GM21526 (cell line): ENCODE results near the gene KIRREL3.

Source experiments
- ATAC-seq: cut with Tn5 transposase; IDR thresholded peaks from one replicate; pipeline ENCODE4 v1.9.1; 2021; ENCODE audit warnings: moderate library complexity; ENCODE audit not compliant: unreplicated experiment, low FRiP score

The KIRREL3 gene

DNA sequence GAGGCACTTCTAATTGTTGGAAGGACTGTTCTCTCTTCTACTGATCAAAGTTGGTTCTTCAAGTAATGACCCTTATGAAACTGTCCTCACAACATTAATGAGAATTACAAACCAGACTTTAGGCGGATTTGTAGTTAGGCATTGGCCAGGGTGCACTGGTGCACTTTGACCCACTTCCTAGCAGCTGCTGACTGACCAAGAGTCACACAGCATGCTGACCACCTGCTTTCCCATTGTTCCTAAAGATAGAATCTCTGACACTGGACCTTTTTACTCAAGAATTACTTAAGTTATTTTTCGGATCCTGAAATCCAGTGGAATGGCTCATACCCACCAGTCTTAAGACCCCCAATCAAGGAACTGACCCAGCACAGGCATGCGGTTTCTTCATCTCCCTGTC, 381.1 kb downstream of the KIRREL3 start:
- no peak for ATAC-seq

DNA sequence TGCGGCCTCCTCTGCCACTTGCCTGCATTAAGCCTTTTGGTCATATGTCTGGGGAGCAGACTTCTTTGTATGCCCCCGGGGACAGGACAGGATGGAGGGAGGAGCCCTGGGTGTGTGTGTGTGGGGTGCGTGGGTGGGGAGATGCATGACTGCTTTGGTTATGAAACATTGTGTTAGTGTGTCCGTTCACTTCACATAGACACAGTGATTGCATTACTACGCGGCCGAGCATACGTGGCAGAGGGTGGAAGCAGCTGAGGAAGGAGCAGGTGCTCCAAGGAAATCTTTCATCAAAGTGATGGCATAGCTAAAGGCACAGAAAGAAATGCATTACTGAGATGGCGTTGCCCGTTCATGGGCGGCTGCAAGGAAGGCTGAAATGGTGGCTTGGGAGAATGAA, 384.7 kb downstream of the KIRREL3 start:
- ATAC-seq, result no peak

DNA sequence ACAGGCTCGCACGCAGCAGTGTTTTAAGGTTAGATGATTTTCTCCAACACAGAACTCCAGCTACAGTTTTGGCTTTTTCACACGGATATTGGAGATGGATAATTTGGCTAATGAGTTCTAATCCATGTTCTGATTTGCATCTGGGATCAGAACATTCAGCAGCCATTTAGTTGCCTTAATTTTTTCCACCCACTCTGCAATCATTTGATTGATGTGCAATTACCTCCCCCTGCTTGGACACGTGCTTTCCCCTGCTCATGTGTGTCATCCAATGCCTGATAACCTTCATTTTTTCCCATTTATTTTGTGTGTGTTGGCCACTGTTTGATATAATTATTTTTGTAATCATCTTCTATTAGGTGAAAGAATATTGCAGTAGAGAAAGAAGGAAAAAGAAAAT, 387.3 kb downstream of the KIRREL3 start:
- no peak for ATAC-seq

DNA sequence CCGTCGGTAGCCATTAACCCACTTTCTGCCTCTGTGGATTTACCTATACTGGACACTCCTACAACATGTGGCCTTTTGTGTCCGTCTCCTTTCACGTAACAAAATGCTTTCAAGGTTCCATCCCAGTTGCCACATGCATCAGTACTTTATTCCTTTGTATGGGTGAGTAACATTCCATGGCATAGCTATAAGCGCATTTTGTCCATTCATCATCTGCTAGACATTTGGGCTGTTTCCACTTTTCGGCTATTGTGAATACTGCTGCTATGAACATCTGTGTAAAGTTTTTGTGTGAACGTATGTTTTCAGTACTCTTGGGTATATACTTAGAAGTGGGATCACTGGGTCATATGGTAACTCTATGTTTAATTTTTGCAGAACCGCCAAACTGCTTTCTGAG, 387.9 kb downstream of the KIRREL3 start:
- no peak for ATAC-seq

DNA sequence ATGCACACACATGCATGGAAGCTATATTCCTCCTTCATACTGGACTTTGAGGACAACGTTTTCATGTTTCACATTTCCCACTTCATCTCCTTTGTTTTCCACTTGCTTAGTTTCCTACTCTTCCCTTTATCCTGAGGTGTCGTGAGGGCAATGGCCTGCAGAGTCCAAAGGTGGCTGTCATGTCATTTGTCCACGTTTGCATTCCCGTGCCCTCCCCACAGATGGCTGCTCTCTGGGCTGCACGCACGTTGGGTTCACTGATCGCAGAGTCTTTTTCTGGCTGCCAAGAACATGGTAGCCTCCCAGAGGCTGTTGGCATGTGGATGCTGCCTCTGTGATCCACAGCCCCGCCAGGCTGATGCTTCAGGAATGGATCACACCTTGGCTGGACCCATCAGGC, 389.1 kb downstream of the KIRREL3 start:
- no peak for ATAC-seq

DNA sequence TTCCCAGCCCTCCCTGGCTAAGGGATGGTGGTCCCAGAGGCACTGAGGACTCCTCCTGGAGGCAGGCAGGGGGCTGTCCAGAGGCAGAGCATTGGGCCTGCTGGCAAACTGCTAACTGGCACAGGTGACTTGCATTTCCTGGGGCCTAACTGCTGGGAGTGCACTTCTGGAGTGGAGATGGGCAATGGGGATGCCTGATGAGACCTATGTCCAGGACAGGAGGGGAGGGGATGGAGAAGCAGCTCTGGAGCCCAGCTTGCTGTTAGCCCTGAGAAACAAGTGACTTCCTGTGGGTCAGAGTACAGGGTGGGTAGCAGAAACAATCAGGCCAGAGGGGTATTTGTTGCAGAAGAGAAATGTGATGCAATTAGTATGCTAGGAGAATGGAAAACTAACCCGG, 391.9 kb downstream of the KIRREL3 start:
- ATAC-seq, result no peak

DNA sequence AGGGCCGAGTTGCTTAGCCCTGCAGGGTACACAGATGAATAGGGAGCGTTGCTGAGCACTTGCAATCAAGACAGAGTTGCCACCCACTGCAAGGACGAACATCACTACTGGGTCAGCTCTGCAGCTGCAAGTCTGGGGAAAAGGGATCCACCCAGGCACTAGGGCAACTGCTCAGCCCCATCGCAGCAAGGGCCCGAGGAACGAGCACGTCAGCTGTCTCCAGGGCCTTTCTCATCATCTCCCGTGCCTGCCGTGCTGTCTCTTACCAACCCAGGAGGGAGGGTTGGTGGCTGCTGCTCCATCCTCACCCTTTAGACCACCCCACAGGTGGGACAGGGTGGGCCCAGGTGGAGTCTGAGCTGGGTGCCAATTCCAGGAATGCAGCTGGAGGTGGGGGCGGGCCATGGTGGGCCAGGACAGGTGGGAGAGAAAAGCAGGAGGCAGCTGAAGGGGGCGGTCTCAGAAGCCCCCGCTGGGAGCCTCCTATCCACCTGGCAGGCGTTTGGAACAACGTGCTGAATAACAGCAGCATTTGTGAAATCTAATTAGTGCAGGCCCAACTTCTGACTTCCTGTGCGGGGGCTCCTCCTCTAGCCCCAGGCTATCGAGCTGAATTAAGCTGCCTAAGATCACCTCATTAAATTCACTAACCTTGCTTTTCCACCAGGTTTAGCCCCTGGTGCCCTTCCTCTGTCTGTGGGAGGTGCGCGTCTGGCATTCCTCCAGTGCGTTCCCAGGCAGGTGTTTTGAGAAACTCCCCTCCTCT, 392.6 kb downstream of the KIRREL3 start:
- no peak for ATAC-seq

DNA sequence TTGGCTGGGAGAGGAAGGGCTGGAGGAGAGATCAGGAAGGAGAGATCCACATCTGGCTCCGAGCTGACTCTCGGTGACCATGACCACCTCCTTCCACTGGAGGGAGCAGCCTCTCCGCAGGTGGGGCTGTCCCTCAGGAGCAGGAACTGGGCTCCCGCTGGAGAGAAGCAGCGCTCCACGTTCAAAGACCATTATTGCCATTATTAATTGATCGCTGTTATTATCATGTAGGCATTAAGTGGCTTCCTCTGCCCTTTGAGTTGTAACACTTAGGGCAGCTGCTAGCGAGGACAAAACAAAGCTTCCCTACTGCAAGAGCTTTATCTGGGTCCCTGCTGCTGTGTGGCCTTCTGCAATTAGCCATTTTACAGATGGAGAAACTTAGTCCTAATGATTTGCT, 393.2 kb downstream of the KIRREL3 start:
- ATAC-seq, result peak; percentile 67

DNA sequence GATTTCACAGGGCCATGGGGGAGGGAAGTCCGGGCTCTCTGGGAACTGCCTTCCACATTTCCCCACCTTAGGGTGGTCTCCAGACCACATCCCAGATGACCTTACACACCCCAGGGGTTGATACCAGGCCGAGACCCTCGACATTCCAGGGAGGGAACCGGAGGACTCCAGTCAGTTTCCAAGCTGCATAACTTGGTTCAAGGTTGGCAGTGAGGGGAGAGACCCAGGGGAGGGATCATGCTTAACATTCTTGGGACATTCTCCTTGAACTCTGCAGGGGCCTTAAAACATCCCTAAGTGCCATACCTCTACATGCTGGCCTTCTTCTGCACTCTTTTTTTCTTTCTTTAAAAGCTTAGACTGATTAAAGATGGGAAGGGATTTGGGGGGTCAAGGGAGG, 394.1 kb downstream of the KIRREL3 start:
- no peak for ATAC-seq

DNA sequence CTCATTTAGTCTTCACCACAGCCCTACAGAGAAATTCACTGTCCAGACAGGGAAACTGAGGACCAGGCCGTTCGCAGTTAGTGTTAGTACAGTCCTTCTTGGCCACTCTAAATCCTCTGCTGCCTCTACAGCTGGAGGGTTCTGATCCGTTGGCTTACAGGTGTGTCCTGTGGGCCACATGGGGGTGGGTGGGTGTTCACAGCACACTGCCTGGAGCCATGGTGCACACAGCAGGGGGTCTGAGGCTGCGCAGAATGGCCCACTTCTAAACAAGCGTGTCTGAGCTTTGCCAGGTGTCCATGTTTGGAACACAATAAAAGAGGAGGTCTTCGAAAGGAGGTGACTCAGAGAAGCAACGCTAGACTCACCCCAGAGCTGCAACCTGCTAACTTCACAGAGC, 396.1 kb downstream of the KIRREL3 start:
- ATAC-seq, result no peak

DNA sequence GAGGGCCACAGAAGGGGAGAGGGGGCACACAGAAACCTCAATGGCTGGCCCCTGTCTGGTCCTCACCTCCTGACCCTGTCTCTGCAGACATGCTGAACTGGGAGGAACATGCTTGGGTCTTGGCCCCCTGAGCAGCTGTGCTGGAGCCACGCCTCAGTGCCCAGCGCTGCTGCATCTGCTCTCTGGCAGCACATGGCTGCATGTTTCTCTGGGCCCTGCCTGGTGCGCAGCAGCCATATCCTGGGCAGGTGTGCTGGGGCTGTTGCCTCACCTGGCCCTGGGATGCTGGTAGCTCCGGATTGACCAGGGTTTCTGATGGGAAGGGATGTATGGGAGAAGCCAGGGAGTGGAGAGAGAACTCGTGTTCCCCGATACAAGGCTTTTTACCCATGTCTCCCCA, 397.1 kb downstream of the KIRREL3 start:
- ATAC-seq, result no peak

DNA sequence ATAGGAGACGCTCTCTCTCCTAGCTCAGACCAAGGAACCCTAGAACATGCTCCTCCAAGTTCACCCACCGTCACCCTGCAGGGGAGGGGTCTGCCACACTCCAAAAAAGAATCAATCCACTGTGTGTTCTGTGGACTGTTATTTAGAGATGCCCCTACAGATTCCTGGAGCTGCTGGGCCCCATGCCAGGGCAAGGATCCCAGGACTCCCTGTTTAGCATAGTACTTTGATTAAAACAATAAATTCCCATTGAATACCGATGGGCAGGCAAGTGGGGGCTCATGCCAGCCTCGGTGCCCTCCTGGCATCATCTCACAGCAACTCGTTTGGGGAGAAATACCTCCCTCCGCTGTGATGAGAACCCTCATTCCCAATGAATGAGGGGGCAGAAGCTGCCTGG, 397.6 kb downstream of the KIRREL3 start:
- no peak for ATAC-seq

DNA sequence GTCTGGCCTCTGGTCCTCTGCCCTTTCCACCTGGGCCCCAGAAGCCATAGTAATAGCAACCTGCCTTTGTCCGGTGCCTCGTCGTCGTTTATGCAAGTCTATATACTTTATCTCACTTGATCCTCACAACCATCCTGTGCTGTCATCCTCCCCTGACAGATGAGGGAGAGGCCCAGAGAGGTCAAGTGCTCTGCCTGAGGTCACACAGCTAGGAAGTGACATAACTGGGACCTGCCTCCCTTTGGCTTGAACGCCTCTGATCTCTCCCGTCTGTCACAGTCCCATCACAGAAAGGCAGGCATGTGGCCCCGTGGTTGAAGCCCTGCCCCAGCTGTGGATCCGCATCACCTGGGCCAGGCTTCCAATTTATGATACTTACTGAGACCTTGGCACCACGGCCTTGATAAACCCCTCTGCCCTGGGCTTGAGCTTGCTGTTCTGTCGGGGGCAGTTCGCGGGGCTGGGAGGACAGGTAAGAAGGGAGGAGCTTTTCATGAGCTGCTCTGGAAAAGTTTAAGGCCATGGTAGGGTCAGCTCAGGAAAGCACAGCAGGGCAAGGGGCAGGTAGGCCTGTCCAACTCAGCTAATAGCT, 398.1 kb downstream of the KIRREL3 start:
- ATAC-seq, result no peak

DNA sequence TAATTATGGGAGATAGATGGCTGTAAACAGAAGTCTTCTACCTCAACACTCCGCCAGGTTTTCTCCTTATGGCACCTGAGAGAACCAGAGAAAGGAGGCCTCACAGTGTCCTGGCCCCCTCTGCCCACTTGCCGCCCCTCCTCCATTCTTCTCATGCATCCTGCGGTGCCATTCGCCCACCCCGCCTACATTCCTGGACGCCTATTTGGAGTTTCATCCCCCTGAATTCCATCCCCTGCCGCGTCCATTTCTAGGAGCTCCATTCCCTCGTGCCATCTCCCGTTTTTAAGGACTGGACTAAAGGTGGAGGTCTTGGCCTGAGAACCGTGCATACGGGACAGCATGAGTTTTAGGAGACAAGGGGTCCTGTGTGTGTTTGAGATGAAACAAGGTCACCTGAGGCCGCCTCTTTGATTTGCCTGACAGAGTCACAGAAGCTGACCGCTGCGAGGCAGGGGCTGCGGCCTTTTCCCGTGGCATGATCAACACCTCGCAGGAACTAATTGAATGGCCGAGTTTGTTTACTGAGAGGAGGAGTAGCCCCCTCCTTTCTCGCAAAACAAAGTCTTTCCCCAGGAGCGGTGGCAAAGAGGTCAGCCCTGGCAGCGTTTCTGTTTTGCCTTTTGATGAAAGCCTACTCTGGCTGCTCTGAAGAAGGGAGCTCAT, 398.9 kb downstream of the KIRREL3 start:
- ATAC-seq, result no peak

DNA sequence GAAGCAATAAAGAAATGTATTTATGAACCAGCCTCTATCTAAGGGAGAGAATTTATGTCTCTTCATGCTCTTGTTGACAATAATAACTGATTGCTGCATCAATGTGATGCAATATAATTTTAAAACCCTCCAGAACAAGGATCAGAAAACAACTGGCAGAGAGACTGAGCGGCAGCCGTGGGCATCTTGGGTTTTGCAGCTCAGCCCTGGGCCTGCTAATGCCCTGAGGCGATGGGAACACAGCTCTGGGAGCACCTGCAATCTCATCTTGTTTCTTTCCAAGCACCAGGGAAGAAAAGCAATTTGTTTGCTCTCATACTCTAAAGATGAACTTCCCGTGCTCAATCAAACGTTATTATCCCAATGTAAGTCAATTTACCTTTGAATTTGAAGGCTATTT, 399.4 kb downstream of the KIRREL3 start:
- no peak for ATAC-seq

DNA sequence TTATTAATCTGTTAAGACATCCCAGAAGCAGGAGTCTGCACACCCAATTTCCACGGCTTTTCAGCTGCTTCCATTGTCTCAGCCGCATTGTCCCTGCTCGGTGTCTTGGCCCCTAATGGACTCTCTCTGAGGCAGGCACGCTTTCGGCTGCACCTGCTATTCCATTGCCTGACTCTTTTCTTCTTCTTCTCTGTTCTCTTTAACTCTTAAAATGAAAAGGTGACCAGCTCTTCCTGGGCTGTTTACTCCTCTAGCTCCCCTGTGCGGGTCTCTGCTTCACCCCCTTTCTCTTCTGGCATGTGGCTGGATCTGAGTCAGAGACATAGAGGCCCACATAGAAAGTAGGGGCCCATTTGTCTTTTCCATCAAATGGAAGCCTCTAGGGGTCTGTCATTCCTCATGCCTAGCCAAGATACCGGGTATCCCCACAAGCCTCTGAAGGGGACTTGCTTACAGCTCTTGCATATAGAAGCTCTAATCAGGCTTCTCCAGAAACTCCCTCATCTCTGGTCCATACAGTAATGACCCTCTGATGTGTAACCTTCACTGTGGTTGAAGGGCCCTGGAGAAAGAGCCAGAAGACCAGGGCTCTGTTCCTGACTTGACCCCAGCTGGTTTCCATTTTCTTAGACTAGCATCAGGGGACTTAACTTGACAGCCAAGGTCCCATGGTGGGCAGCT, 401.2 kb downstream of the KIRREL3 start:
- no peak for ATAC-seq

DNA sequence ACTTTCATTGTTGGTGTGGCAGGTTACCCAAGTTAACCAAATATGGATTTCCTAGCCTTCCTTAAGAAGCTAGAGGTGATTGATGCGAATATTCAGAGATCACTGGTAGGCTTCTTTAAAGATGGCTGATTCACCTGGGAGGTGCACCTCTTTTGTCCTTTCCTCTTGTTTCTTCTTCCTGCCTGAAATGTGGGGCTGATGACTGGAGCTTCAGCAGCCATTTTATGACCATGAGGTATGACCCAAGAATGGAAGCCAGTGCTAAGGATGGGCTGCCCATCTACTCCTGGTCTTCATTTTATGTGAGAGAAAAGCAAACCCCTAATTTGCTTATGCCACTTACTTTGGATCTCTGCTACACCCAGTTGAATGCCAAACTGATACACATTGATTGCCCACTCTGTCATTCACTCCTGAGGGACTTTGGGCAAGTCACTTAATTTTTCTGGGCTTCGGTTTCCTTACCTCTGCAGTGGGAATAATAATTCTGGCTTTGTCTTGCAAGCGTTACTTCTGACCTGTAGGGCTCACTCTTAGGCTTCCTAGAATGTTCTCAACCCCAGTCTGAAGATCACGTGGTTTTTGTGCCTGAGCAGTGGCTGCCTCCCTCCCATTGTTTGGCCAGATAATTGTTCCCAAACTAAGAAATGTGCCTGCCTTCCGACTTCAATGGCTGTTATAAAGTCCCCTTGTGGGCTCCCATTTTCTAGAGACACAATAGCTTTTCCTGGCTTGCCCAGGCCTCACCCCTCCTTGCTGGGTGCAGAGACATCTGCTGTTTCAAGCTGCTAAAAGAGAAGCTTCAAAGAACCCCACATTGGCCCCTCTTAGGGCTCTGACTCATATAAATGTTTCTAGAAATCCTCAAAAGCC, 402.0 kb downstream of the KIRREL3 start:
- ATAC-seq, result no peak

DNA sequence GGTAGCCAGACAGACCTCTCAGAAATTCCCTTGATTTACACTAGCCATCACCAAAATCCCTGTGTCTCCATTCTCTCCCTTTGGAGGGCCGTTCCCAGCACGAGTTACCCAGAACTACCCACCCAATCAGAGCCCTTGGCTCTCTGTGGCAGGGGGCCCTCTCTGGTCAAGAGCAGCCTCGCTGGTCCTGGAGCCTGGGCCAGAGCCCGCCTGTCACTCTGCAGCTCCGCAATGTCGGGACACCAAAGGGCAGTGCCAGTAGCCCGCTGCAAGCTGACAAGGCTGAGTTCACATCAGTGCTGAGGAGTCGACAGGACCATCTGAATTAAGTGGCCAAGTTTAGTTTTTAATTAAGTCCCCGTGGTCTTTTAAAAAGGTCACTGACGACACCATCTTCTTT, 403.5 kb downstream of the KIRREL3 start:
- no peak for ATAC-seq

DNA sequence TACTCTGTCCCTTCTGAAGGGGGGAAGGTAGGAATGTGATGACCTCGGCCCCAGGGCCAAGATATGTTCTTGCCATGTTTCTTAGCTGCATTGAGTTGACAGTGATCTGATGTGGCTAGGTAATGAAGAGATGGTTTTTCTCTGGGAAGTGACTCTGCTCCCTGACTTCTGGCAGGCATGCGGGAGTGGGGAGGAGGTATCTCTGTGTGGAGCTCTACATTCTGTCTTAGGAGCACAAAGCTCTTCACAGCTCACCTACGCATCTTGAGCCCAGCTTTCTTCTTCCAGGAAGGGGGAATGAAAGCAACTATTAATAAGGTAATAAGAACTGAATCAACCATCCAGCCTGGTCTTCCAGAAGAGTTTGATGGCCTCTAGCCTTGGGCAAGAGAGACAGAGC, 404.1 kb downstream of the KIRREL3 start:
- ATAC-seq, result no peak

DNA sequence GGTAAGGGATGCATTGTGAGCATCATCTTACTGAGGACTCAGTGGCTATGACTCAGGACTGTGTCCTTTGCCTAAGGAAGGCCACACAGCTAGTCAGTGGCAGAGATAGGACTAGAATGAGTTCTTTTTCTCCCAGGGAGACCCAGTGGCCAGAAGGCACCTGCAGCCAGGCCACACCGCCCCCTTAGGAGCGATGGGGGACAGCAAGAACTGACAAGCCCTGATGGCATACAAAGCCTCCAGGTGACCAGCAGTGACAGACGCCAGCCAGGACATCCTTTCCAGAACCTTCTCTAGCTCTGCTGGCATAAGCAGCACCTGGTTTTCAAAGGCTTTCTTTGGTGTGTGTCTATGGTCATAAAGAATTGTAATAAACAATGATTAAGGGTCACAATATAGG, 405.0 kb downstream of the KIRREL3 start:
- ATAC-seq, result no peak
